Breast epithelium (tissue), 3 donors: ENCODE data around the gene ACVRL1.

Experiments used
- POLR2A ChIP-seq: fragments of 450-650 bp; IDR thresholded peaks from one replicate; pipeline ENCODE4 v1.6.1; 2016; ENCODE audit warnings: antibody characterized with exemption, mild to moderate bottlenecking, moderate library complexity
- POLR2AphosphoS5 ChIP-seq, 3 donors: sonication (generic); formaldehyde crosslinking; IDR thresholded peaks; one replicate each; pipeline ENCODE4 v1.6.1; 2017; ENCODE audit warnings: antibody characterized with exemption in 3 of 3
- TF ChIP-seq, protein P1 (sequence below), 3 donors: fragments of 450-650 bp; IDR thresholded peaks; one replicate each; pipeline ENCODE4 v1.5.1; 2016 to 2017; ENCODE audit warnings: antibody characterized with exemption in 3 of 3, mild to moderate bottlenecking in 3 of 3, moderate library complexity in 3 of 3

DNA sequence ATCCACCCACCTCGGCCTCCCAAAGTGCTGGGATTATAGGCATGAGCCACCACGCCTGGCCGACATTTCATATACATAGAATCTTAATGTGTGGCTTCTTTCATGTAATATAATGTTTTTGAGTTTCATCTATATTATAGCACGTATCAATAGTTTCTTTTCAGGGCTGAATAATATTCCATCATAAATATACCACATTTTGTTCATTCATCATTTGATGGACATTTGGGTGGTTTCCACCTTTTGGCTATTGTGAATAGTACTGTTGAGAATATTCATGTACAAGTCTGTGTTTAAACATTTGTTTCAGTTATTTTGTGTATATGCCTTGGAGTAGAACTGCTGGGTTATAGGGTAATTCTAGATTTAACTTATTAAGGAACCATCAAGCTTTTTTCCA, 56.2 kb downstream of the ACVRL1 start:
- TF ChIP-seq, protein P1, sequence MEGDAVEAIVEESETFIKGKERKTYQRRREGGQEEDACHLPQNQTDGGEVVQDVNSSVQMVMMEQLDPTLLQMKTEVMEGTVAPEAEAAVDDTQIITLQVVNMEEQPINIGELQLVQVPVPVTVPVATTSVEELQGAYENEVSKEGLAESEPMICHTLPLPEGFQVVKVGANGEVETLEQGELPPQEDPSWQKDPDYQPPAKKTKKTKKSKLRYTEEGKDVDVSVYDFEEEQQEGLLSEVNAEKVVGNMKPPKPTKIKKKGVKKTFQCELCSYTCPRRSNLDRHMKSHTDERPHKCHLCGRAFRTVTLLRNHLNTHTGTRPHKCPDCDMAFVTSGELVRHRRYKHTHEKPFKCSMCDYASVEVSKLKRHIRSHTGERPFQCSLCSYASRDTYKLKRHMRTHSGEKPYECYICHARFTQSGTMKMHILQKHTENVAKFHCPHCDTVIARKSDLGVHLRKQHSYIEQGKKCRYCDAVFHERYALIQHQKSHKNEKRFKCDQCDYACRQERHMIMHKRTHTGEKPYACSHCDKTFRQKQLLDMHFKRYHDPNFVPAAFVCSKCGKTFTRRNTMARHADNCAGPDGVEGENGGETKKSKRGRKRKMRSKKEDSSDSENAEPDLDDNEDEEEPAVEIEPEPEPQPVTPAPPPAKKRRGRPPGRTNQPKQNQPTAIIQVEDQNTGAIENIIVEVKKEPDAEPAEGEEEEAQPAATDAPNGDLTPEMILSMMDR (IDR thresholded peaks at IDR 0.05) = no peak
- TF ChIP-seq POLR2AphosphoS5 (IDR thresholded peaks at IDR 0.05) = no peak
- TF ChIP-seq POLR2A = no peak
